ENCODE data around the gene KIF5B.
A peak's percentile ranks its signal among the peaks of the same experiment; 100 is the strongest.

DNA sequence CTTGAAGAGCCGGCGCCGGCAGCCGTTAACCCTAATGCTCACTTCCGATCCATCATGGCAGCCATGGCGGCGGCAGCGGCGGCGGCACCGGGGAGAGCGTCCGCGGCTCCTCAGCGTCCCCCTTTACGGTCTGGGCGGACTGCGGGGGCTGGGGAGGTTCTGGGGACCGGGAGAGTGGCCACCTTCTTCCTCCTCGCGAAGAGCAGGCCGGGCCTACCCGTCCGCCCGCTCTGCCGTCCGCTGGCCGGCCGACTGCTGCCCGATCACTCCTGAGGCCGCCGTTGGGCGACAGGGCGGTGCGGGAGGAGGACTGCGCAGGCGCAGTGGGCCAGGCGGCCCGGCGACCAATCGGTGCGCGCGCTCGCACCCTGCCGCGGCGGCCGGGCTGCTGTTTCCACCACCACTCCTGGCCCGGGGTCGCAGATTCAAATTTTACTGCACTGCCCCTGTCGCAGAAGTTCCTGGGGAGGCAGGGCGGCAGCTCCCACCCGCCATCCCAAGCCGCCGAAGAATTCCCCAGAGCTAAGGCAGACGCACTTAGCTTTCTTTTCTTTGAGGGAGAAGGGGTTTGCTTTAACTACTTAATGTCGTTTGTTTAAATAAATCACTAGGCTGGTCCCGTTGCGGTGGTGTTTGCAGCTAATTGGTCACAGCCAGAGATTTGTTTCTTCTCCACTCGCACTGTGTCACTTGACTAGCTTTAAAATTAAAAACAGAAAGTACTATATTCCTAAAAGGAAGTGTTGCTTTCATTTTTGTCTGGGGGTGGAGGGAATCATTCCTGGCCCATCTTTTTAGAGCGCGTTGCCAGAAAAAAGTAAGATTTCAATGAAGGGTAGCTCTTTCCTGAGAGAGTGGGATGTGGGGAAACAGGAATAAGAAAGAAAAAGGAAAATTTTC, at the start of gene KIF5B:
- TF ChIP-seq, protein P1, sequence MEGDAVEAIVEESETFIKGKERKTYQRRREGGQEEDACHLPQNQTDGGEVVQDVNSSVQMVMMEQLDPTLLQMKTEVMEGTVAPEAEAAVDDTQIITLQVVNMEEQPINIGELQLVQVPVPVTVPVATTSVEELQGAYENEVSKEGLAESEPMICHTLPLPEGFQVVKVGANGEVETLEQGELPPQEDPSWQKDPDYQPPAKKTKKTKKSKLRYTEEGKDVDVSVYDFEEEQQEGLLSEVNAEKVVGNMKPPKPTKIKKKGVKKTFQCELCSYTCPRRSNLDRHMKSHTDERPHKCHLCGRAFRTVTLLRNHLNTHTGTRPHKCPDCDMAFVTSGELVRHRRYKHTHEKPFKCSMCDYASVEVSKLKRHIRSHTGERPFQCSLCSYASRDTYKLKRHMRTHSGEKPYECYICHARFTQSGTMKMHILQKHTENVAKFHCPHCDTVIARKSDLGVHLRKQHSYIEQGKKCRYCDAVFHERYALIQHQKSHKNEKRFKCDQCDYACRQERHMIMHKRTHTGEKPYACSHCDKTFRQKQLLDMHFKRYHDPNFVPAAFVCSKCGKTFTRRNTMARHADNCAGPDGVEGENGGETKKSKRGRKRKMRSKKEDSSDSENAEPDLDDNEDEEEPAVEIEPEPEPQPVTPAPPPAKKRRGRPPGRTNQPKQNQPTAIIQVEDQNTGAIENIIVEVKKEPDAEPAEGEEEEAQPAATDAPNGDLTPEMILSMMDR (IDR thresholded peaks at IDR 0.05): no peak
- TF ChIP-seq POLR2A (IDR thresholded peaks at IDR 0.05): peak; percentile 97 to 98
- no peak for TF ChIP-seq EP300 (IDR thresholded peaks at IDR 0.05)

Data from sigmoid colon (tissue), 4 donors.